H1 (cell line): ENCODE results near the gene TNFRSF14. TPM values are rescaled to one million over a fixed set of nuclear protein-coding genes. Genes with fewer than 3 reads are reported as not detected.

Source experiments
- CTCF ChIA-PET: fragments of 300-600 bp; sonication (Branson Sonifier 250); formaldehyde crosslinking; loops from one replicate; lab custom pipeline; 2021; ENCODE audit not compliant: partially characterized antibody; lab: Charles Lee
- POLR2A ChIA-PET: fragments of 300-600 bp; sonication (Branson Sonifier 250); formaldehyde crosslinking; loops from one replicate; lab custom pipeline; 2021; ENCODE audit warnings: inconsistent platforms; ENCODE audit not compliant: partially characterized antibody; lab: Charles Lee
- DNase-seq, 2 experiments: peaks; one replicate each; pipeline versions ENCODE4 v3.0.0 to v3.0.0-alpha.2; 2010 to 2022; ENCODE audit warnings: low spot score in 2 of 2, low read depth in 1 of 2, mixed read lengths in 1 of 2
- FAIRE-seq: peaks from 2 replicates; lab custom pipeline; 2011; peaks lifted over from hg19 to GRCh38; lab: Jason Lieb, UNC
- H2AFZ ChIP-seq: 2 replicates; pipeline ENCODE4 v1.8.1; 2012; ENCODE audit warnings: low read length, inconsistent platforms
- H2AK5ac ChIP-seq: 2 replicates; pipeline ENCODE4 v1.6.1; 2013; ENCODE audit warnings: low read depth, low read length
- H2BK120ac ChIP-seq: replicated peaks from 2 replicates; pipeline ENCODE3; 2013; ENCODE audit warnings: low read depth, low read length, inconsistent platforms
- H2BK12ac ChIP-seq: 2 replicates; pipeline ENCODE4 v1.6.1; 2013; ENCODE audit warnings: low read depth, low read length
- H2BK15ac ChIP-seq: 2 replicates; pipeline ENCODE4 v1.6.1; 2013; ENCODE audit warnings: low read length
- H2BK20ac ChIP-seq: 2 replicates; pipeline ENCODE4 v1.6.1; 2013; ENCODE audit warnings: low read length
- H2BK5ac ChIP-seq: 2 replicates; pipeline ENCODE4 v1.6.1; 2013; ENCODE audit warnings: low read depth, low read length
- H3K14ac ChIP-seq: 2 replicates; pipeline ENCODE4 v1.6.1; 2013; ENCODE audit warnings: inconsistent platforms; ENCODE audit not compliant: insufficient read length
- H3K18ac ChIP-seq: 2 replicates; pipeline ENCODE4 v1.6.1; 2013; ENCODE audit warnings: low read length; ENCODE audit errors: extremely low read depth
- H3K23ac ChIP-seq: 2 replicates; pipeline ENCODE4 v1.6.1; 2013; ENCODE audit warnings: inconsistent platforms; ENCODE audit not compliant: insufficient read length
- H3K23me2 ChIP-seq: 2 replicates; pipeline ENCODE4 v1.6.1; 2013; ENCODE audit warnings: low read depth, low read length
- H3K27ac ChIP-seq: 2 replicates; pipeline ENCODE4 v1.6.1; 2011; ENCODE audit warnings: low read depth, low read length, inconsistent platforms
- H3K27me3 ChIP-seq, 4 experiments: replicated peaks in 1 of 4; 1 replicate in 1 of 4; 2 replicates in 3 of 4; pipeline versions ENCODE4 v1.6.1 to v1.8.1; 2011 to 2013; ENCODE audit warnings: low read length in 3 of 4, mild to moderate bottlenecking in 3 of 4, inconsistent platforms in 2 of 4, mixed read lengths in 2 of 4, moderate library complexity in 1 of 4; ENCODE audit not compliant: control insufficient read depth in 3 of 4, insufficient read depth in 3 of 4; ENCODE audit errors: extremely low read depth in 1 of 4
- H3K36me3 ChIP-seq, 4 experiments: 2 replicates each; pipeline versions ENCODE4 v1.6.1 to v1.8.1; 2011 to 2013; ENCODE audit warnings: mild to moderate bottlenecking in 4 of 4, low read length in 3 of 4, moderate library complexity in 2 of 4, control low read depth in 1 of 4, inconsistent platforms in 1 of 4; ENCODE audit not compliant: insufficient read depth in 4 of 4, control insufficient read depth in 2 of 4
- H3K4ac ChIP-seq: replicated peaks from 2 replicates; pipeline ENCODE3; 2013; ENCODE audit warnings: low read length, low read depth, mixed read lengths, inconsistent platforms; ENCODE audit not compliant: insufficient read length
- H3K4me1 ChIP-seq, 4 experiments: replicated peaks in 1 of 4; 1 replicate in 1 of 4; 2 replicates in 3 of 4; pipeline versions ENCODE4 v1.6.1 to v1.8.1; 2011 to 2013; ENCODE audit warnings: low read length in 3 of 4, inconsistent platforms in 2 of 4, mixed read lengths in 1 of 4; ENCODE audit not compliant: insufficient read depth in 4 of 4, control insufficient read depth in 3 of 4
- H3K4me2 ChIP-seq, 2 experiments: 2 replicates each; pipeline versions ENCODE4 v1.6.1 to v1.8.1; 2011 to 2013; ENCODE audit warnings: low read depth in 2 of 2, low read length in 2 of 2, control low read depth in 1 of 2, inconsistent platforms in 1 of 2, mild to moderate bottlenecking in 1 of 2; ENCODE audit not compliant: insufficient read depth in 1 of 2
- H3K4me3 ChIP-seq, 4 experiments: fragments of 200-600, 300-600 bp in 1 of 4; sonication (generic), shearing (Covaris generic), sonication (Bioruptor Twin) in 1 of 4; 2 replicates each; pipeline versions ENCODE4 v1.5.1 to v1.8.1; 2011 to 2016; ENCODE audit warnings: low read length in 4 of 4, low read depth in 3 of 4, control low read depth in 2 of 4, inconsistent platforms in 2 of 4, mild to moderate bottlenecking in 2 of 4, mixed read lengths in 1 of 4, moderate library complexity in 1 of 4; ENCODE audit not compliant: insufficient read depth in 2 of 4; ENCODE audit errors: extremely low read depth in 1 of 4
- H3K56ac ChIP-seq: replicated peaks from 2 replicates; pipeline ENCODE3; 2013; ENCODE audit warnings: low read depth, mild to moderate bottlenecking, mixed read lengths, low read length, inconsistent platforms; ENCODE audit not compliant: insufficient read length
- H3K79me1 ChIP-seq: 2 replicates; pipeline ENCODE4 v1.6.1; 2013; ENCODE audit warnings: low read depth, low read length, control low read depth
- H3K79me2 ChIP-seq, 2 experiments: 2 replicates each; pipeline versions ENCODE4 v1.6.1 to v1.8.1; 2012 to 2013; ENCODE audit warnings: low read length in 2 of 2, mild to moderate bottlenecking in 2 of 2, inconsistent platforms in 1 of 2; ENCODE audit not compliant: insufficient read depth in 2 of 2, control insufficient read depth in 1 of 2
- H3K9ac ChIP-seq, 4 experiments: replicated peaks in 1 of 4; 1 replicate in 1 of 4; 2 replicates in 3 of 4; pipeline versions ENCODE4 v1.6.1 to v1.8.1; 2011 to 2013; ENCODE audit warnings: low read depth in 3 of 4, low read length in 3 of 4, control low read depth in 2 of 4, mild to moderate bottlenecking in 2 of 4, moderate library complexity in 2 of 4, inconsistent platforms in 1 of 4; ENCODE audit errors: extremely low read depth in 1 of 4
- H3K9me3 ChIP-seq, 2 experiments: 2 replicates each; pipeline versions ENCODE4 v1.6.1 to v1.8.1; 2012 to 2013; ENCODE audit warnings: mild to moderate bottlenecking in 2 of 2, moderate library complexity in 2 of 2, control low read depth in 1 of 2, inconsistent platforms in 1 of 2, low read depth in 1 of 2, low read length in 1 of 2, mixed read lengths in 1 of 2; ENCODE audit not compliant: insufficient read depth in 2 of 2
- H4K20me1 ChIP-seq, 2 experiments: replicated peaks in 1 of 2; 2 replicates each; pipeline versions ENCODE3 to v1.8.1; 2011 to 2013; ENCODE audit warnings: inconsistent platforms in 2 of 2, low read length in 2 of 2, mild to moderate bottlenecking in 1 of 2; ENCODE audit not compliant: insufficient read depth in 2 of 2, control insufficient read depth in 1 of 2
- H4K5ac ChIP-seq: 2 replicates; pipeline ENCODE4 v1.6.1; 2013; ENCODE audit warnings: low read length, low read depth, mixed read lengths, inconsistent platforms; ENCODE audit not compliant: insufficient read length
- H4K8ac ChIP-seq: 2 replicates; pipeline ENCODE4 v1.8.0; 2013; ENCODE audit warnings: mild to moderate bottlenecking, moderate library complexity, low read length, inconsistent platforms; ENCODE audit not compliant: insufficient read depth; ENCODE audit errors: extremely low read depth
- H4K91ac ChIP-seq: replicated peaks from 2 replicates; pipeline ENCODE3; 2013; ENCODE audit warnings: low read length, mixed read lengths, inconsistent platforms; ENCODE audit not compliant: insufficient read length
- BACH1 ChIP-seq: IDR thresholded peaks from 2 replicates; pipeline ENCODE4 v1.6.1; 2012; ENCODE audit warnings: low read length, improper control_type of control experiment
- CREB1 ChIP-seq: IDR thresholded peaks from 2 replicates; pipeline ENCODE4 v1.6.1; 2012; ENCODE audit warnings: inconsistent platforms
- YY1 ChIP-seq: IDR thresholded peaks from 2 replicates; pipeline ENCODE4 v1.6.1; 2011; ENCODE audit warnings: low read depth, mild to moderate bottlenecking, low read length
- WGBS, 2 experiments: shearing (Covaris generic) in 1 of 2; methylation state at CpG; one replicate each; pipeline versions ENCODE4 v1.1.6 to v1.1.7; 2013 to 2015; ENCODE audit warnings: low lambda C conversion rate in 2 of 2, mixed read lengths in 2 of 2, inconsistent platforms in 1 of 2, low coverage in 1 of 2, missing lambda C conversion rate in 1 of 2; ENCODE audit not compliant: insufficient replicate concordance in 2 of 2, insufficient coverage in 1 of 2, insufficient read length in 1 of 2; ENCODE audit errors: extremely low coverage in 1 of 2, missing lambda C conversion rate in 1 of 2; 5-methylcytosine and 5-hydroxymethylcytosine counted together
- polyA plus RNA-seq, 7 experiments: library from polyadenylated mRNA; depleted of rRNA in 3 of 7; stranded (reverse) in 5 of 7; unstranded in 2 of 7; fragments of >200 nt in 5 of 7; fragments of 200-250 nt in 2 of 7; gene quantifications; 1 replicate in 5 of 7; 2 replicates in 1 of 7; 4 replicates in 1 of 7; pipeline versions ENCODE4 v1.2.1 to v1.2.3, GENCODE V29; 2011 to 2013; ENCODE audit warnings: missing spikeins in 2 of 7, mixed read lengths in 2 of 7
- total RNA-seq: library from RNA; stranded (reverse); fragmentation: NEBNext Ultra II Directional; extraction: Animal tissue kit (Norgen Biotek cat#: 25700); gene quantifications from 2 replicates; pipeline ENCODE4 v1.2.1, GENCODE V29; 2021

The TNFRSF14 gene
- total and polyA plus RNA-seq, 2 of the 8 experiments (the other 6 are each of a cell fraction or from before 2014, with no cell fraction given), result 0.36 to 0.50 TPM

GRCh38 chr1:2547210-2548067 lies 8.7 kb upstream of the TNFRSF14 start:
- H4K20me1 ChIP-seq, result no peaks in the 10 kb centered on the region
- H4K5ac ChIP-seq, result peak overlapping the region; percentile 68
- no peaks in the 10 kb centered on the region for H3K79me2 ChIP-seq
- peak overlapping the region; percentile 71; the same call in 1 of the 2 replicates for H2BK5ac ChIP-seq
- H2BK20ac ChIP-seq, result 0 out of 2 replicates have a peak overlapping the region, but pooled peaks have one; percentile 10
- H3K79me1 ChIP-seq, result no peaks in the 10 kb centered on the region
- H2BK15ac ChIP-seq, result no peak overlapping the region; the same call in 1 of the 2 replicates
- no peak overlapping the region for H2AFZ ChIP-seq
- H3K4me2 ChIP-seq, result peak overlapping the region; percentile 82 to 92
- H2BK120ac ChIP-seq, result peak overlapping the region; percentile 64
- TF ChIP-seq BACH1, result peak; percentile 16; the same call in 1 of the 2 replicates
- TF ChIP-seq CREB1, result no peak
- TF ChIP-seq YY1, result peak; percentile 76; the same call in 1 of the 2 replicates
- no peaks in the 10 kb centered on the region for H3K9me3 ChIP-seq
- no peak overlapping the region for H3K14ac ChIP-seq
- peaks cover 0 to 31% (median 28%) of the 10 kb centered on the region in 4 experiments; a peak in 6 of 7 replicates for H3K4me1 ChIP-seq
- H3K27ac ChIP-seq, result no peak overlapping the region
- 18% methylated on average over 23 of the region's 27 CpGs; no CpG with 5 or more reads in 1 of the 2 experiments for WGBS, 2 experiments
- H2AK5ac ChIP-seq, result no peak overlapping the region
- peaks cover 10% of the 10 kb centered on the region; the same call in 1 of the 2 replicates for H3K23me2 ChIP-seq
- H3K9ac ChIP-seq, result 0 out of 7 replicates have a peak overlapping the region, but pooled peaks of 1 of the 4 experiments have one; percentile 20
- H2BK12ac ChIP-seq, result peak overlapping the region; percentile 43; the same call in 1 of the 2 replicates
- ChIA-PET CTCF (interaction anchor here (0.6 to 3.7 kb wide), 32 partner anchors 8 to 1546 kb away, joined by 3 to 27 read pairs (median 4); partner anchors contain the start of genes HES5, PANK4 and PEX10), POLR2A (interaction anchor here (0.6 to 1.7 kb wide), 13 partner anchors 12 to 513 kb away, joined by 3 to 9 read pairs (median 3); partner anchors contain the start of genes MORN1, PANK4 and RER1)
- peak overlapping the region; percentile 65 for H4K91ac ChIP-seq
- peak overlapping the region; percentile 87 for H3K18ac ChIP-seq
- peak overlapping the region; percentile 51 to 75 (median 63) for H3K4me3 ChIP-seq
- peak overlapping the region; percentile 10 for H3K56ac ChIP-seq
- H4K8ac ChIP-seq, result peak overlapping the region; percentile 21; the same call in 1 of the 2 replicates
- peak overlapping the region; percentile 57 for H3K4ac ChIP-seq
- no peak for FAIRE-seq
- H3K27me3 ChIP-seq, result peaks cover 0 to 8% (median 5%) of the 10 kb centered on the region in 4 experiments; a peak in 3 of 7 replicates
- H3K36me3 ChIP-seq, result no peaks in the 10 kb centered on the region
- DNase-seq, result no peak
- no peak overlapping the region for H3K23ac ChIP-seq
